Measurements from ENCODE around the gene PPP2R1A.

GRCh38 chr19:52187407-52187806, 2.4 kb upstream of the PPP2R1A start:
- no peak for TF ChIP-seq POLR2AphosphoS5 (IDR thresholded peaks at IDR 0.05)
- no peak for TF ChIP-seq POLR2A (IDR thresholded peaks at IDR 0.05)

All from stomach (tissue), 4 donors.